ENCODE data around the gene UBE2H. TPM values are rescaled to one million over a fixed set of nuclear protein-coding genes. Genes with fewer than 3 reads are reported as not detected.

The UBE2H gene
- total RNA-seq, 4 donors from 2014 or later: 49.5 to 90.9 (median 57.1) TPM

DNA sequence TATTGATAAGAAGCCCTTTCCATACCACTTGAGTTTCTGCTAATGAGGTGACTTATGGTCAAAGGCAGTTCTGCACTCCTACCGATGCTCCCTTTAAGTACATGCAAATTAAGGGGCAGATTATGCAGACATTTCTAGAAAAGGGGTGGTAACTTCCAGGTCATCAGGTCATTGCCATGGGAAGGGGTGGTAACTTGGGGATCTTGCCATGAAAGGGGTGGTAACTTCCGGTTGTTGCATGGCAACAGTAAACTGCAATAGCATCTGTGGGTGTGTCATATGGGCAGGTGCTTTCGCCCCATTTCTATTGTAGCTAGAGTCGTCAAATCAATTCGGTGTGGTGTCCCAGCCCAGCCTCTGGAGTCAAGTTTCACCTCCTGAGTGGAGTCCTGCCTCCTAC is 150.9 kb downstream of the UBE2H start:
- no peaks in the 10 kb centered on the region for H3K9me3 ChIP-seq
- H3K27me3 ChIP-seq: no peaks in the 10 kb centered on the region
- H3K27ac ChIP-seq: no peak overlapping the region
- no peaks in the 10 kb centered on the region for H3K4me1 ChIP-seq
- no peak overlapping the region for H3K4me3 ChIP-seq
- 61% methylated on average over 5 of the region's 5 CpGs for WGBS
- DNase-seq (ENCODE audit: low spot score in 2 of 2): no peak
- no peak for TF ChIP-seq CTCF (IDR thresholded peaks at IDR 0.05)
- no peak for TF ChIP-seq POLR2AphosphoS5 (IDR thresholded peaks at IDR 0.05)
- TF ChIP-seq EP300 (IDR thresholded peaks at IDR 0.05): no peak
- no peak for TF ChIP-seq POLR2A (IDR thresholded peaks at IDR 0.05)
- H3K36me3 ChIP-seq: no peaks in the 10 kb centered on the region

- H3K4me1 ChIP-seq: no peaks in the 10 kb centered on the region
- WGBS: 95% methylated on average over 7 of the region's 7 CpGs
- no peak overlapping the region for H3K27ac ChIP-seq
- H3K36me3 ChIP-seq: no peaks in the 10 kb centered on the region
- no peaks in the 10 kb centered on the region for H3K27me3 ChIP-seq
- H3K9me3 ChIP-seq: no peaks in the 10 kb centered on the region
- H3K4me3 ChIP-seq: no peak overlapping the region
- TF ChIP-seq POLR2A (IDR thresholded peaks at IDR 0.05) (no peak), CTCF (IDR thresholded peaks at IDR 0.05) (no peak), EP300 (IDR thresholded peaks at IDR 0.05) (no peak), POLR2AphosphoS5 (IDR thresholded peaks at IDR 0.05) (no peak)
- DNase-seq (ENCODE audit: low spot score in 2 of 2): no peak
Measured at GRCh38 chr7:129800901-129801300, 151.9 kb downstream of the UBE2H start.

DNA sequence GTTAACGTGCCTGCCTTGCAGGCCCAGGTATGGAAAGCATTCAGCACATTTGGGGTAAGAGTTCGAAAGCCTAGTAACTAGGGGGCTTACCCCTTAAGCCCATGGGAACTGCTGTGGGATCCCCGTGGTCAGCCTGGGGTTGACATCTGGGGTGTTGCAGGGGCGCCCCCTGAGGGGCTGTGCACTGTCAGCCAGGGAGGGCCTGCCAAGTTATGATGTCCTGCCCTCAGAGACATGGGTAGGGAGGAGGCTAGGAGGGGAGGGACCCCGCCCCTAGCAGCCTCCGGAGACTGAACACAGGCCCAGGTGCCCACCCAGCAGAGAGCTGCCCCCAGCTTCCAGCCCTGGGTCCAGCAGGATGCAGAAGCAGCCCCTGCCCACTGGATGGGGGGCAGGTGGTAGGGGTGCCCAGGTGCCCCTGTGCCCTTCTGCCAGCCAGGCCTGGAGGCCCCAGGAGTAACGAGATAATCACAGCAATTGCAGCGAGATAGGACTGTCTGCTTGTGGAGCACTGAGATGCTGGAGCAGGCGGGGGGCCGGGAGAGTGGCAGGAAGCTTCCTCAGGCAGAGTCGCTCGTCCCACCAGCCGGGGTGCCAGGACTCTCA is 153.3 kb downstream of the UBE2H start:
- H3K4me3 ChIP-seq: no peak overlapping the region
- H3K27me3 ChIP-seq: no peaks in the 10 kb centered on the region
- TF ChIP-seq POLR2AphosphoS5 (IDR thresholded peaks at IDR 0.05) (no peak), POLR2A (IDR thresholded peaks at IDR 0.05) (no peak)
- H3K4me1 ChIP-seq: no peaks in the 10 kb centered on the region
- H3K9me3 ChIP-seq: no peaks in the 10 kb centered on the region
- no peak for DNase-seq (ENCODE audit: low spot score in 2 of 2)
- WGBS: 87% methylated on average over 9 of the region's 13 CpGs
- no peaks in the 10 kb centered on the region for H3K36me3 ChIP-seq
- H3K27ac ChIP-seq: no peak overlapping the region

- Histone ChIP-seq H3K27ac (no peak overlapping the region), H3K4me3 (no peak overlapping the region), H3K4me1 (no peaks in the 10 kb centered on the region), H3K36me3 (no peaks in the 10 kb centered on the region), H3K27me3 (no peaks in the 10 kb centered on the region), H3K9me3 (no peaks in the 10 kb centered on the region)
- no peak for DNase-seq (ENCODE audit: low spot score in 2 of 2)
- no peak for TF ChIP-seq EP300 (IDR thresholded peaks at IDR 0.05)
- no peak for TF ChIP-seq CTCF (IDR thresholded peaks at IDR 0.05)
- TF ChIP-seq POLR2A (IDR thresholded peaks at IDR 0.05): no peak
- TF ChIP-seq POLR2AphosphoS5 (IDR thresholded peaks at IDR 0.05): no peak
- 93% methylated on average over 16 of the region's 16 CpGs for WGBS
Measured at GRCh38 chr7:129798616-129799349, 154.0 kb downstream of the UBE2H start.

GRCh38 chr7:129797214-129797789 is 155.5 kb downstream of the UBE2H start:
- no peaks in the 10 kb centered on the region for H3K27me3 ChIP-seq
- 61% methylated on average over 5 of the region's 7 CpGs for WGBS
- no peaks in the 10 kb centered on the region for H3K4me1 ChIP-seq
- no peaks in the 10 kb centered on the region for H3K9me3 ChIP-seq
- H3K36me3 ChIP-seq: no peaks in the 10 kb centered on the region
- H3K27ac ChIP-seq: no peak overlapping the region
- no peak overlapping the region for H3K4me3 ChIP-seq
- TF ChIP-seq POLR2A (IDR thresholded peaks at IDR 0.05) (no peak), EP300 (IDR thresholded peaks at IDR 0.05) (no peak), CTCF (IDR thresholded peaks at IDR 0.05) (no peak), POLR2AphosphoS5 (IDR thresholded peaks at IDR 0.05) (no peak)
- no peak for DNase-seq (ENCODE audit: low spot score in 2 of 2)
